Neural progenitor cell (in vitro differentiated cells): ENCODE results near the gene HDAC5. TPM values are rescaled to one million over a fixed set of nuclear protein-coding genes. Genes with fewer than 3 reads are reported as not detected.

ENCODE experiments used
- DNase-seq: peaks from one replicate; pipeline ENCODE4 v3.0.0-alpha.2; 2016; ENCODE audit warnings: low spot score
- H2AFZ ChIP-seq: fragments of 200-600 bp; sonication (generic); replicated peaks from 2 replicates; pipeline ENCODE4 v1.6.1; 2016; ENCODE audit warnings: antibody characterized with exemption
- H3F3A ChIP-seq: fragments of 200-600 bp; sonication (generic); 2 replicates; pipeline ENCODE4 v1.6.1; 2016; ENCODE audit warnings: antibody characterized with exemption, low read depth
- H3K27ac ChIP-seq: fragments of 200-600 bp; sonication (generic); 2 replicates; pipeline ENCODE4 v1.5.1; 2016; ENCODE audit warnings: mild to moderate bottlenecking
- H3K27me3 ChIP-seq: fragments of 200-600 bp; sonication (generic); 2 replicates; pipeline ENCODE4 v1.6.1; 2016; ENCODE audit warnings: mild to moderate bottlenecking, moderate library complexity
- H3K36me3 ChIP-seq: fragments of 200-600 bp; sonication (generic); 2 replicates; pipeline ENCODE4 v1.5.1; 2016
- H3K4me1 ChIP-seq: fragments of 200-600 bp; sonication (generic); 2 replicates; pipeline ENCODE4 v1.6.1; 2016; ENCODE audit warnings: mixed run types
- H3K4me2 ChIP-seq: fragments of 200-600 bp; sonication (generic); 2 replicates; pipeline ENCODE4 v1.6.1; 2016
- H3K4me3 ChIP-seq: fragments of 200-600 bp; sonication (generic); 2 replicates; pipeline ENCODE4 v1.5.1; 2016
- H3K79me2 ChIP-seq: fragments of 200-600 bp; sonication (generic); 2 replicates; pipeline ENCODE4 v1.6.1; 2016; ENCODE audit warnings: low read depth
- H3K9ac ChIP-seq: fragments of 200-600 bp; sonication (generic); 2 replicates; pipeline ENCODE4 v1.6.1; 2016
- H3K9me3 ChIP-seq: fragments of 200-600 bp; sonication (generic); 2 replicates; pipeline ENCODE4 v1.5.1; 2016; ENCODE audit warnings: low read depth
- H4K20me1 ChIP-seq: fragments of 200-600 bp; sonication (generic); 2 replicates; pipeline ENCODE4 v1.6.1; 2016; ENCODE audit warnings: low read depth
- H3K27ac Mint-ChIP-seq: 3 replicates; pipeline ENCODE4 v1.8.0; 2021; ENCODE audit warnings: mixed read lengths
- H3K27me3 Mint-ChIP-seq: 2 replicates; pipeline ENCODE4 v1.8.0; 2022; ENCODE audit warnings: low read depth, mild to moderate bottlenecking, inconsistent platforms, moderate library complexity, mixed read lengths; ENCODE audit not compliant: insufficient read depth
- H3K36me3 Mint-ChIP-seq: 3 replicates; pipeline ENCODE4 v1.8.0; 2021; ENCODE audit warnings: mixed read lengths
- H3K4me1 Mint-ChIP-seq: 3 replicates; pipeline ENCODE4 v1.8.0; 2021; ENCODE audit warnings: mixed read lengths
- H3K4me3 Mint-ChIP-seq: 3 replicates; pipeline ENCODE4 v1.8.0; 2021; ENCODE audit warnings: mild to moderate bottlenecking, moderate library complexity, mixed read lengths
- H3K9me3 Mint-ChIP-seq: 3 replicates; pipeline ENCODE4 v1.8.0; 2020; ENCODE audit warnings: mixed read lengths
- CTCF ChIP-seq: fragments of 200-600 bp; sonication (generic); IDR thresholded peaks from 2 replicates; pipeline ENCODE4 v1.5.1; 2017; ENCODE audit warnings: antibody characterized with exemption, mild to moderate bottlenecking
- EZH2 ChIP-seq: fragments of 200-600 bp; sonication (generic); IDR thresholded peaks from 2 replicates; pipeline ENCODE4 v1.6.1; 2017; ENCODE audit warnings: antibody characterized with exemption, mild to moderate bottlenecking, moderate library complexity
- EZH2phosphoT487 ChIP-seq: fragments of 200-600 bp; sonication (generic); IDR thresholded peaks from 2 replicates; pipeline ENCODE4 v1.6.1; 2017; ENCODE audit warnings: antibody characterized with exemption
- total RNA-seq: library from RNA; depleted of rRNA; stranded (reverse); fragments of >200 nt; gene quantifications from 2 replicates; pipeline ENCODE4 v1.2.3, GENCODE V29; 2015; ENCODE audit warnings: low replicate concordance

The HDAC5 gene
- total RNA-seq, 1 donor from 2014 or later, result 23.6 TPM

- Histone ChIP-seq H3K4me2 (peak overlapping the region; percentile 42), H2AFZ (no peak overlapping the region), H3K79me2 (no peaks in the 10 kb centered on the region), H3K27me3 (no peaks in the 10 kb centered on the region), H3K36me3 (no peaks in the 10 kb centered on the region), H3K4me3 (no peak overlapping the region), H3K9me3 (no peaks in the 10 kb centered on the region), H3K27ac (peak overlapping the region; percentile 80), H4K20me1 (no peaks in the 10 kb centered on the region), H3K4me1 (peaks cover 29% of the 10 kb centered on the region), H3K9ac (no peak overlapping the region), H3F3A (peaks cover 34% of the 10 kb centered on the region)
- Mint-ChIP-seq H3K4me1 (peaks cover 59% of the 10 kb centered on the region), H3K27me3 (peaks cover 6% of the 10 kb centered on the region), H3K27ac (peak overlapping the region; percentile 69), H3K36me3 (peaks cover 30% of the 10 kb centered on the region), H3K4me3 (no peak overlapping the region), H3K9me3 (no peaks in the 10 kb centered on the region)
- peak; percentile 57 for TF ChIP-seq CTCF
- TF ChIP-seq EZH2, result no peak
- no peak for TF ChIP-seq EZH2phosphoT487
- peak; percentile 64 for DNase-seq
These were observed 39.3 kb downstream of the HDAC5 start for GRCh38 chr17:44084131-44084538.

GRCh38 chr17:44083250-44083849, 40.1 kb downstream of the HDAC5 start:
- Mint-ChIP-seq H3K36me3 (peaks cover 29% of the 10 kb centered on the region), H3K4me3 (no peak overlapping the region), H3K27ac (no peak overlapping the region), H3K9me3 (no peaks in the 10 kb centered on the region), H3K27me3 (peaks cover 6% of the 10 kb centered on the region), H3K4me1 (peaks cover 58% of the 10 kb centered on the region)
- Histone ChIP-seq H3K9me3 (no peaks in the 10 kb centered on the region), H3K4me1 (peaks cover 29% of the 10 kb centered on the region), H3K4me2 (no peak overlapping the region), H3K79me2 (no peaks in the 10 kb centered on the region), H3K36me3 (no peaks in the 10 kb centered on the region), H4K20me1 (no peaks in the 10 kb centered on the region), H3K9ac (no peak overlapping the region), H3K27me3 (no peaks in the 10 kb centered on the region), H2AFZ (no peak overlapping the region), H3K4me3 (no peak overlapping the region), H3K27ac (no peak overlapping the region), H3F3A (peaks cover 34% of the 10 kb centered on the region)
- no peak for TF ChIP-seq EZH2phosphoT487
- no peak for TF ChIP-seq CTCF
- no peak for TF ChIP-seq EZH2
- DNase-seq, result no peak

GRCh38 chr17:44082256-44082927, 41.0 kb downstream of the HDAC5 start:
- H3K9me3 Mint-ChIP-seq, result no peaks in the 10 kb centered on the region
- Histone ChIP-seq H3K79me2 (no peaks in the 10 kb centered on the region), H4K20me1 (no peaks in the 10 kb centered on the region), H2AFZ (no peak overlapping the region), H3K27me3 (no peaks in the 10 kb centered on the region), H3K27ac (no peak overlapping the region), H3K4me1 (peaks cover 24% of the 10 kb centered on the region), H3K9ac (no peak overlapping the region), H3K9me3 (no peaks in the 10 kb centered on the region), H3K4me3 (no peak overlapping the region), H3K36me3 (no peaks in the 10 kb centered on the region), H3F3A (peaks cover 28% of the 10 kb centered on the region), H3K4me2 (no peak overlapping the region)
- TF ChIP-seq CTCF, result no peak
- no peak for TF ChIP-seq EZH2
- TF ChIP-seq EZH2phosphoT487, result no peak
- H3K4me1 Mint-ChIP-seq, result peaks cover 48% of the 10 kb centered on the region
- H3K27ac Mint-ChIP-seq, result peak overlapping the region; percentile 53
- peaks cover 29% of the 10 kb centered on the region for H3K36me3 Mint-ChIP-seq
- no peak for DNase-seq
- peaks cover 6% of the 10 kb centered on the region for H3K27me3 Mint-ChIP-seq
- H3K4me3 Mint-ChIP-seq, result no peak overlapping the region
